Naive thymus-derived CD4-positive, alpha-beta T cell (primary cell): ENCODE measurements around the gene PTGIS. TPM values are rescaled to one million over a fixed set of nuclear protein-coding genes. Genes with fewer than 3 reads are reported as not detected.

Experiments
- ATAC-seq: fragments of 150-1000 bp; cut with Tn5 transposase; 2 replicates; pipeline ENCODE4 v1.10.0; 2021; ENCODE audit warnings: mild to moderate bottlenecking, moderate library complexity
- CTCF ChIA-PET: fragments of 350-600 bp; sonication (Branson Sonifier 250); formaldehyde crosslinking; loops from one replicate; lab custom pipeline; 2021; ENCODE audit warnings: antibody characterized with exemption; lab: Charles Lee
- POLR2A ChIA-PET: fragments of 350-600 bp; sonication (Branson Sonifier 250); formaldehyde crosslinking; loops from one replicate; lab custom pipeline; 2021; ENCODE audit warnings: antibody characterized with exemption, inconsistent platforms; lab: Charles Lee
- DNase-seq, 9 donors: peaks; one replicate each; pipeline versions ENCODE4 v3.0.0 to v3.0.0-alpha.2; 2020 to 2022; ENCODE audit warnings: mixed read lengths in 1 of 9
- H3K27ac ChIP-seq: one replicate; pipeline ENCODE4 v1.7.0; 2013; ENCODE audit warnings: mild to moderate bottlenecking, low read depth, low read length, moderate library complexity
- H3K27me3 ChIP-seq, 2 donors: one replicate each; pipeline ENCODE4 v1.7.0; 2013; ENCODE audit warnings: low read length in 2 of 2, mild to moderate bottlenecking in 2 of 2, moderate library complexity in 2 of 2; ENCODE audit not compliant: control insufficient read depth in 2 of 2, insufficient read depth in 2 of 2
- H3K36me3 ChIP-seq, 3 experiments: 1 replicate in 2 of 3; 2 replicates in 1 of 3; pipeline ENCODE4 v1.7.0; 2013; ENCODE audit warnings: low read length in 3 of 3, mild to moderate bottlenecking in 3 of 3, moderate library complexity in 1 of 3; ENCODE audit not compliant: insufficient read depth in 3 of 3, control insufficient read depth in 2 of 3
- H3K4me1 ChIP-seq, 2 donors: one replicate each; pipeline ENCODE4 v1.7.0; 2013; ENCODE audit warnings: low read length in 2 of 2, mild to moderate bottlenecking in 2 of 2, moderate library complexity in 1 of 2; ENCODE audit not compliant: control insufficient read depth in 2 of 2, insufficient read depth in 2 of 2
- H3K4me3 ChIP-seq: 2 replicates; pipeline ENCODE4 v1.7.0; 2013; ENCODE audit warnings: mild to moderate bottlenecking, low read length
- H3K9me3 ChIP-seq, 3 experiments: 1 replicate in 2 of 3; 2 replicates in 1 of 3; pipeline ENCODE4 v1.7.0; 2013; ENCODE audit warnings: low read length in 3 of 3; ENCODE audit not compliant: control insufficient read depth in 2 of 3
- H3K27ac Mint-ChIP-seq, 9 donors: one replicate each; pipeline ENCODE4 v1.8.0; 2020 to 2022; ENCODE audit warnings: mixed read lengths in 9 of 9, mild to moderate bottlenecking in 8 of 9, moderate library complexity in 5 of 9, inconsistent platforms in 2 of 9
- H3K27me3 Mint-ChIP-seq, 5 donors: one replicate each; pipeline ENCODE4 v1.8.0; 2021 to 2022; ENCODE audit warnings: mixed read lengths in 5 of 5, mild to moderate bottlenecking in 1 of 5
- H3K36me3 Mint-ChIP-seq, 5 donors: one replicate each; pipeline ENCODE4 v1.8.0; 2020 to 2022; ENCODE audit warnings: mixed read lengths in 5 of 5, mild to moderate bottlenecking in 3 of 5, inconsistent platforms in 1 of 5
- H3K4me1 Mint-ChIP-seq, 7 donors: one replicate each; pipeline ENCODE4 v1.8.0; 2020 to 2022; ENCODE audit warnings: mixed read lengths in 7 of 7, mild to moderate bottlenecking in 3 of 7, inconsistent platforms in 1 of 7
- H3K4me3 Mint-ChIP-seq, 10 donors: one replicate each; pipeline ENCODE4 v1.8.0; 2020 to 2022; ENCODE audit warnings: mild to moderate bottlenecking in 10 of 10, mixed read lengths in 10 of 10, moderate library complexity in 6 of 10, inconsistent platforms in 2 of 10
- H3K9me3 Mint-ChIP-seq, 11 donors: one replicate each; pipeline ENCODE4 v1.8.0; 2020 to 2022; ENCODE audit warnings: mixed read lengths in 11 of 11, mild to moderate bottlenecking in 4 of 11, inconsistent platforms in 1 of 11, moderate library complexity in 1 of 11
- intact Hi-C, 2 donors: fragments of 100-400 bp; cut with micrococcal nuclease; formaldehyde crosslinking; loops; one replicate each; pipeline ENCODE4 v1.15.1; 2023
- polyA plus RNA-seq, 2 donors: library from polyadenylated mRNA; unstranded; fragments of 300-500 nt; fragmentation: Illumina TruSeq; gene quantifications; one replicate each; pipeline ENCODE4 v1.2.3, GENCODE V29; 2021
- total RNA-seq, 6 experiments: library from RNA in 5 of 6; stranded (reverse) in 5 of 6; gene quantifications; 1 replicate in 5 of 6; 2 replicates in 1 of 6; pipeline ENCODE4 v1.2.3 and lab custom pipeline; 2021 to 2026

The PTGIS gene
- total and polyA plus RNA-seq, 7 experiments from 2014 or later = 12.5 TPM; not detected in 6

DNA sequence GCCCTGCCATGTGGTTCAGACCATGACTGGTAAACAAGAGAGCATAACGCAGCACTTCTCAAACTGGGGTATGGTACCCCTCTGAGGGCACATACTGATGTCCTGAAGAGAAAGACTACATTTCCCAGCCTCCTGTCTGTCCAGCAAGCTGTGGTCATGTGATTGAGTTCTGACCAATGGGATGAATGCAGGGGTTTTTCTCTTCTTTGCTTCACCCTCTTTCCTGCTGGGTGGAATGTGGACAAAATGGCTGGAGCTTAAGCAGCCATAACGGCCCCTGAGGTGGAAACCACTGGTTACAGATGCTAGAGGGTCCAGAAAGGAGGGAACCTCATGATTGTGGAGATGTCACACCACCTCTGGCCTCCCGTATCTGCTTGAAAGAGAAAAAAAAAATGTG is 66.0 kb downstream of the PTGIS start:
- no peak overlapping the region for H3K27ac ChIP-seq
- DNase-seq = no peak
- no peaks in the 10 kb centered on the region for H3K27me3 ChIP-seq
- Mint-ChIP-seq H3K36me3 (no peaks in the 10 kb centered on the region), H3K4me3 (no peak overlapping the region), H3K9me3 (peaks cover 0 to 5% (median 0%) of the 10 kb centered on the region in 11 donors), H3K4me1 (peaks cover 0 to under 1% (median 0%) of the 10 kb centered on the region in 7 donors), H3K27me3 (peaks cover 16 to 50% (median 25%) of the 10 kb centered on the region in 5 donors), H3K27ac (no peak overlapping the region)
- intact Hi-C loops = no loop called here
- no peak for ATAC-seq
- H3K36me3 ChIP-seq = no peaks in the 10 kb centered on the region
- H3K4me1 ChIP-seq = no peaks in the 10 kb centered on the region
- H3K4me3 ChIP-seq = no peak overlapping the region
- POLR2A ChIA-PET = no interaction called here
- CTCF ChIA-PET = no interaction called here
- H3K9me3 ChIP-seq = no peaks in the 10 kb centered on the region

DNA sequence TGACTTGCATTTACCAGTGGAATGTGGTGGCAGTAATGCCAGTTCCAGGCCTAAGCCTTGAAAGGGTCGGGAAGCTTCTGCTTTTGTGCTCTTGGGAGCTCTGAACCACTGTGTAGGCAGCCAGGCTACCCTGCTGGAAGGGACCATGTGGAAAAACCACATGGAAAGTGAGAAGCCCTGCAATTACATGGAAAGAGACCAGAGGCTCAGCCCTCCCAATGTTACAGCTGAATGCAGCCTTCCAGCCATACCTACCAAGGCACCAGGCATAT is 70.6 kb downstream of the PTGIS start:
- H3K4me3 ChIP-seq = no peak overlapping the region
- no peak for ATAC-seq
- no peak overlapping the region for H3K27ac Mint-ChIP-seq
- H3K27ac ChIP-seq = no peak overlapping the region
- H3K4me1 ChIP-seq = no peaks in the 10 kb centered on the region
- POLR2A ChIA-PET = no interaction called here
- CTCF ChIA-PET = no interaction called here
- H3K36me3 ChIP-seq = no peaks in the 10 kb centered on the region
- H3K9me3 ChIP-seq = no peaks in the 10 kb centered on the region
- H3K27me3 Mint-ChIP-seq = peaks cover 20 to 36% (median 27%) of the 10 kb centered on the region in 5 donors
- no peaks in the 10 kb centered on the region for H3K27me3 ChIP-seq
- H3K9me3 Mint-ChIP-seq = peaks cover 0 to 5% (median 0%) of the 10 kb centered on the region in 11 donors
- no peaks in the 10 kb centered on the region for H3K36me3 Mint-ChIP-seq
- intact Hi-C loops = no loop called here
- peaks cover 0 to 3% (median 0%) of the 10 kb centered on the region in 7 donors for H3K4me1 Mint-ChIP-seq
- H3K4me3 Mint-ChIP-seq = no peak overlapping the region
- no peak for DNase-seq

DNA sequence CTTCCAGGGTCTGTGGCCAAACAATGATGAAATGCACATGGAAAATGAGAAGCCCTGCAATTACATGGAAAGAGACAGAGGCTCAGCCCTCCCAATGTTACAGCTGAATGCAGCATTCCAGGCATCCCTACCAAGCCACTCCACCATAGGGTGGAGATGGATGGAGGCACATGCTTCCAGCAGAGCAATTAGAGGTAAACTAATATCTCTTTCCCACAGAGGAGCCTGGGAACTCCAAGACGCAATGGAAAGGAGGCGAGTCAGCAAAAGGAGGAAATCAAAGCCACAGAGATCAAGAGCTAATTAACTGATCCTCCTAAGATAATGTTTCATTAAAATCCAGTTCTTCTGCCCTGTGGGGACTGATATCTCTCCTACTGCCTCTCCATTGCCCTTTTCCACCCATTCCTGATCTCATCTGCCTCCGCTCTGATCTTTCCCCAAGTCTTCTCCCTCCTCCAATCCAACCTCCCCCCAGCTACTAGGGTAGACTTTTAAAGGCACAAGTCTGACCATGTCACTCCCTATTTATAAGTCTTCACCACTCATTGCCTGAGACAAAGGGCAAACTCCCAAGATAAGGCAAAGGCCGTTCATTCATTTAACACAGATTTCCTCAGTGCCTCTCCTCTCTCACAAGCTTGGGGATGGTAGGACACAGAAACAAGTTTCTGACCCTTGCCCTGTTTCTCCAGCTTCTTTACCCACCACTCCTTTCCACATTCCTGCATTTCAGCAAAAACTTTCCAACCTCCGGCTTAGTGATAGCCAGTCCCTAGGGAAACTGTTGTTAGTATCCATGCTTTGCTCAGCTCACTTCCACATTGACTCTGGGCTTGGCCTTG is 71.2 kb downstream of the PTGIS start:
- Histone ChIP-seq H3K9me3 (no peaks in the 10 kb centered on the region), H3K27ac (no peak overlapping the region), H3K36me3 (no peaks in the 10 kb centered on the region), H3K27me3 (no peaks in the 10 kb centered on the region), H3K4me3 (no peak overlapping the region), H3K4me1 (no peaks in the 10 kb centered on the region)
- intact Hi-C loops = no loop called here
- Mint-ChIP-seq H3K4me3 (no peak overlapping the region), H3K27ac (no peak overlapping the region), H3K36me3 (no peaks in the 10 kb centered on the region), H3K4me1 (peaks cover 0 to 3% (median 0%) of the 10 kb centered on the region in 7 donors), H3K9me3 (peaks cover 0 to 5% (median 2%) of the 10 kb centered on the region in 11 donors), H3K27me3 (peaks cover 25 to 39% (median 33%) of the 10 kb centered on the region in 5 donors)
- no peak for ATAC-seq
- ChIA-PET CTCF (no interaction called here), POLR2A (no interaction called here)
- DNase-seq = no peak

DNA sequence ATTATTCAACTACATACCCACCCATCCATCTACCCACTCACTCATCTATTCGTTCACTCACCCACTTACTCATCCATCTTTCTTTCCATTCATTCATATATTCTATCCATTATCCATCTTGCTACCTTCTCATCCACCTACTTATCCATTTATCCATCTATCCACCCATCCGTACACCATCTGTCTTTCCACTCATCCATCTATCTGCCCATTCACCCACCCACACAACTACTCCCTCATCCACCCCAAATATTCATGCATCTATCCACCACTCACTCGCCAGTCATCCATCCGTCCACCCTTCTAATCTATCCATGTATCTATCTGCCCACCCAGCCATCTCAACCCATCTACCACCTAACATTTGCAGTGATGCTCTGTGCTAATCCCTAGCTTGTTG is 71.9 kb downstream of the PTGIS start:
- peaks cover 0 to 10% (median 4%) of the 10 kb centered on the region in 11 donors for H3K9me3 Mint-ChIP-seq
- peaks cover 0 to 3% (median 0%) of the 10 kb centered on the region in 7 donors for H3K4me1 Mint-ChIP-seq
- Histone ChIP-seq H3K4me3 (no peak overlapping the region), H3K27me3 (no peaks in the 10 kb centered on the region), H3K4me1 (no peaks in the 10 kb centered on the region), H3K9me3 (no peaks in the 10 kb centered on the region), H3K36me3 (no peaks in the 10 kb centered on the region), H3K27ac (no peak overlapping the region)
- H3K27ac Mint-ChIP-seq = no peak overlapping the region
- intact Hi-C loops = no loop called here
- DNase-seq = no peak
- peaks cover 0 to 3% (median 0%) of the 10 kb centered on the region in 5 donors for H3K36me3 Mint-ChIP-seq
- POLR2A ChIA-PET = no interaction called here
- H3K4me3 Mint-ChIP-seq = no peak overlapping the region
- ATAC-seq = no peak
- CTCF ChIA-PET = no interaction called here
- peaks cover 29 to 41% (median 31%) of the 10 kb centered on the region in 5 donors for H3K27me3 Mint-ChIP-seq

DNA sequence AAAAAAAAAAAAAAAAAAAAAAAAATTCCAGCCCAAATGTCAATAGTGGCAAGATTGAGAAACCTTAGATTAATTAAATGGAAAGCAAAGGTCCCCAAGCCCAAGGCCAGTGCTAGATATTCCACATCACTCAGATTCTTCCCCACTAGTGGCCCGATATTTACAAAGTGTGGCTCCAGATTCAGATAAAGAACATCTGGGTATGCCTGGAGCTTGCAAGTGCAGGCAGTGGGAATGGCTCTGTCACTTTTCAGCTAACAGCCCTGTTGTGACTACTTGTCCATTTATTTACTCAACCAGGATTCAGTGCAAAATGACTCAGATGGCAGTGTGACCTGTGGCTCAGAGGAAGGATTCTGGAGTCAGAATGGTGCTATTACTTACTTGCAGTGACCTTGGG is 77.2 kb downstream of the PTGIS start:
- intact Hi-C loops = no loop called here
- no peaks in the 10 kb centered on the region for H3K9me3 ChIP-seq
- Mint-ChIP-seq H3K4me1 (peaks cover 0 to under 1% (median 0%) of the 10 kb centered on the region in 7 donors), H3K27ac (no peak overlapping the region), H3K36me3 (peaks cover 0 to 13% (median 0%) of the 10 kb centered on the region in 5 donors), H3K9me3 (peaks cover 3 to 22% (median 6%) of the 10 kb centered on the region in 11 donors), H3K4me3 (no peak overlapping the region), H3K27me3 (peaks cover 46 to 64% (median 47%) of the 10 kb centered on the region in 5 donors)
- POLR2A ChIA-PET = no interaction called here
- CTCF ChIA-PET = no interaction called here
- H3K27ac ChIP-seq = no peak overlapping the region
- peaks cover 0 to 7% of the 10 kb centered on the region in 2 donors for H3K27me3 ChIP-seq
- H3K4me3 ChIP-seq = no peak overlapping the region
- ATAC-seq = no peak
- no peak for DNase-seq
- no peaks in the 10 kb centered on the region for H3K36me3 ChIP-seq
- no peaks in the 10 kb centered on the region for H3K4me1 ChIP-seq

- Mint-ChIP-seq H3K36me3 (peaks cover 0 to 13% (median 0%) of the 10 kb centered on the region in 5 donors), H3K27ac (no peak overlapping the region), H3K9me3 (peaks cover 3 to 22% (median 6%) of the 10 kb centered on the region in 11 donors), H3K4me3 (no peak overlapping the region), H3K4me1 (peaks cover 0 to 6% (median 2%) of the 10 kb centered on the region in 7 donors), H3K27me3 (peaks cover 51 to 69% (median 56%) of the 10 kb centered on the region in 5 donors)
- ChIA-PET POLR2A (no interaction called here), CTCF (no interaction called here)
- H3K4me1 ChIP-seq = no peaks in the 10 kb centered on the region
- ATAC-seq = no peak
- peaks cover 0 to 8% of the 10 kb centered on the region in 2 donors for H3K27me3 ChIP-seq
- DNase-seq = no peak
- intact Hi-C loops = no loop called here
- H3K4me3 ChIP-seq = no peak overlapping the region
- H3K27ac ChIP-seq = no peak overlapping the region
- no peaks in the 10 kb centered on the region for H3K9me3 ChIP-seq
- no peaks in the 10 kb centered on the region for H3K36me3 ChIP-seq
Measured at GRCh38 chr20:49489688-49490087, 78.2 kb downstream of the PTGIS start.

GRCh38 chr20:49486064-49486463 is 81.9 kb downstream of the PTGIS start:
- no peak overlapping the region for H3K4me3 ChIP-seq
- POLR2A ChIA-PET = no interaction called here
- CTCF ChIA-PET = no interaction called here
- DNase-seq = no peak
- ATAC-seq = no peak
- no peak overlapping the region for H3K4me3 Mint-ChIP-seq
- no peak overlapping the region for H3K27ac ChIP-seq
- H3K36me3 Mint-ChIP-seq = peaks cover 0 to 10% (median 2%) of the 10 kb centered on the region in 5 donors
- no peaks in the 10 kb centered on the region for H3K9me3 ChIP-seq
- H3K27me3 Mint-ChIP-seq = peaks cover 64 to 71% (median 69%) of the 10 kb centered on the region in 5 donors
- no peak overlapping the region for H3K27ac Mint-ChIP-seq
- H3K9me3 Mint-ChIP-seq = peaks cover 0 to 14% (median 6%) of the 10 kb centered on the region in 11 donors
- peaks cover 0 to 7% of the 10 kb centered on the region in 2 donors for H3K4me1 ChIP-seq
- peaks cover 0 to 15% (median 8%) of the 10 kb centered on the region in 7 donors for H3K4me1 Mint-ChIP-seq
- no peaks in the 10 kb centered on the region for H3K36me3 ChIP-seq
- intact Hi-C loops = no loop called here
- H3K27me3 ChIP-seq = peaks cover 0 to 21% of the 10 kb centered on the region in 2 donors
